ENCODE results near the gene CD9.
"Not testable (repeated sequence)": the region's sequence is repeated elsewhere in the genome, so short reads cannot be mapped to it uniquely, and the experiment has no call there.

- not testable (repeated sequence) for TF ChIP-seq CTCF (IDR thresholded peaks at IDR 0.05); POLR2AphosphoS5 (IDR thresholded peaks at IDR 0.05; ENCODE audit: low read depth, low read length); SMC3 (IDR thresholded peaks at IDR 0.05; ENCODE audit: low read depth, low read length); SIN3A (IDR thresholded peaks at IDR 0.05; ENCODE audit: borderline replicate concordance, low read depth, low read length); TEAD4 (IDR thresholded peaks at IDR 0.05; ENCODE audit: borderline replicate concordance, insufficient read depth); MEF2A (IDR thresholded peaks at IDR 0.05; ENCODE audit: borderline replicate concordance, low read depth); YY1 (IDR thresholded peaks at IDR 0.05; ENCODE audit: low read depth); MXI1 (IDR thresholded peaks at IDR 0.05; ENCODE audit: low read depth, low read length); EP300 (IDR thresholded peaks at IDR 0.05; ENCODE audit: borderline replicate concordance in 1 of 2, low read depth in 1 of 2, low read length in 1 of 2)
Observed at GRCh38 chr12:6189952-6190598, 10.1 kb upstream of the CD9 start.
